Glomerular endothelial cell (primary cell): ENCODE data around the gene POLD3. TPM values are rescaled to one million over a fixed set of nuclear protein-coding genes. Genes with fewer than 3 reads are reported as not detected.
"Not testable (repeated sequence)": the region's sequence is repeated elsewhere in the genome, so short reads cannot be mapped to it uniquely, and the experiment has no call there.

ENCODE experiments used
- DNase-seq: peaks from one replicate; pipeline ENCODE4 v3.0.0-alpha.2; 2011; ENCODE audit warnings: low read depth, low spot score; ENCODE audit errors: extremely low read depth
- total RNA-seq: library from RNA; depleted of rRNA; stranded (reverse); fragments of >200 nt; gene quantifications from 2 replicates; pipeline ENCODE4 v1.2.3, GENCODE V29; 2015

The POLD3 gene
- total RNA-seq, 1 donor from 2014 or later = 12.1 TPM

- DNase-seq = peak; percentile 72
Measured at GRCh38 chr11:74636630-74637184, 44.3 kb downstream of the POLD3 start.

- DNase-seq = no peak
Measured at GRCh38 chr11:74637700-74638099, 45.3 kb downstream of the POLD3 start.

- DNase-seq = no peak
Measured at GRCh38 chr11:74638869-74639268, 46.5 kb downstream of the POLD3 start.

- no peak for DNase-seq
Measured at GRCh38 chr11:74639533-74639932, 47.2 kb downstream of the POLD3 start.

DNA sequence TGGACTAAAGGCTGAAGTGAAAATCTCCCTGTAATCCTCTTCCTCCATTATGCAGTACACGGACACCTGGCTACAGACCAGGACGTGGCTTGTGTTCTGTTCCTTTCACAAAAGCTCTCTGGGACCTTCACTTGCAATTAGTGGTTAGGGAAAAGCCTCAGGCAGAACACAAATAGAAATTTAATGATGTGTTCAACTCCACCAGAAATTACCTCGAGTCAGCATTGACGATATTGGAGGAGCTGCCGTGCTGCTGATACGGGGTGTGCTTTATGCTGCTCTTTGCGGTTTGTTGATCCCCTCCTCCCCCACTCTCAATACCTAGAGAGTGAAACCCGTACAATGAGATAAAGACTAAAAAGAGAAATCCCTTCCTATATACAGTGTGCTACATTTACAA is 48.9 kb downstream of the POLD3 start:
- no peak for DNase-seq

DNA sequence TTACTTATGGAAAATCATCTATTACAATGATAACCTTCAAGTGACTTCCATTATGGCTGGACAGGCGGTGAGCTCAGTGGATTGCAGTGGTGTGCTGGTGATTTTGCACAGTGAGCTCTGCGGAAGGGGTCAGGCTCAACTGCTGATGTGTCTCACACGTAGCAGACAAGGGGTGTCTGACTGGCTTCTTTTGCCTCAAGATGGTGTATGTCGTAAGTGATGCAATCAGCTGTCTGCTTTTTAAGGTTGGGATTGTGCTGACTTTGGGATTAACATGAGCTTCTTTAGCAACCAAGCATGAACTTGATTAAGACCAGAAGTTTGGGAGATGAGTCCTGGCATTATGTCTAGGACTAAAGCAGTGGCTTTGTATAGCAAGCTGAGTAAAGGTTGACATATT is 49.5 kb downstream of the POLD3 start:
- no peak for DNase-seq

- no peak for DNase-seq
Measured at GRCh38 chr11:74642912-74643311, 50.5 kb downstream of the POLD3 start.

DNA sequence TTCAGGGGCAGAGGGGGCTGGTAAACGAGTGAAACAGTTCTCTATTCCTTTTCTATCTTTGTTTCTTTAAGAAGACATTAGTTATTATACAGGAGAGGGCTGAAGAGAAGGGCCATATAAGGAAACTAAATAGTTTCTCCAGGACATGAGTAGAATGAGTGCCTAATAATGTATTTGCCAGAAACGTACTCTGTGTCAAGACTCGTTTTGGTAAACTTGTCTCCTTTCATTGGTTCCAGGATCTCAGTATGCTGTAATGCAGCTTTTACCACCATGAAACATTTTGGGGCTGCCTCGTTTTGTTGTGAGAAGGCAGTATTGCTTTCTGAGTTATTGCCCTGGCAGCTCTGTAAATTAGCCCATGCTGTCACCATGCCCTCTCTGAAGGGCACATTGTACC is 51.7 kb downstream of the POLD3 start:
- no peak for DNase-seq

- no peak for DNase-seq
Measured at GRCh38 chr11:74646215-74646614, 53.8 kb downstream of the POLD3 start.

DNA sequence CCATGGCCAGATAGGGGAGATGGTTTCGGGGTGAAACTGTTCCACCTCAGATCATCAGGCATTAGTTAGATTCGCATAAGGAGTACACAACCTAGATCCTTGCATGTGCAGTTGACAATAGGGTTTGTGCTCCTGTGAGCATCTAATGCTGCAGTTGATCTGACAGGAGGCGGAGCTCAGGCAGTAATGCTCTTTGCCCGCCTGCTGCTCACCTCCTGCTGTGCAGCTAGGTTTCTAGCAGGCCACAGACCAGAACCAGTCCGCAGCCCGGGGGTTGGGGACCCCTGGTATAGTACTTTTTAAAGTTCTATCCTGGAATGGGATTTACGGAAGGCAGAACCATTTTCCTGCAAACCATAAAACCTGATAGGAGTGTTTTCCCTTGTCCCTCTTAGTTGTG is 54.6 kb downstream of the POLD3 start:
- no peak for DNase-seq

GRCh38 chr11:74647404-74647803 is 55.0 kb downstream of the POLD3 start:
- DNase-seq = no peak

DNA sequence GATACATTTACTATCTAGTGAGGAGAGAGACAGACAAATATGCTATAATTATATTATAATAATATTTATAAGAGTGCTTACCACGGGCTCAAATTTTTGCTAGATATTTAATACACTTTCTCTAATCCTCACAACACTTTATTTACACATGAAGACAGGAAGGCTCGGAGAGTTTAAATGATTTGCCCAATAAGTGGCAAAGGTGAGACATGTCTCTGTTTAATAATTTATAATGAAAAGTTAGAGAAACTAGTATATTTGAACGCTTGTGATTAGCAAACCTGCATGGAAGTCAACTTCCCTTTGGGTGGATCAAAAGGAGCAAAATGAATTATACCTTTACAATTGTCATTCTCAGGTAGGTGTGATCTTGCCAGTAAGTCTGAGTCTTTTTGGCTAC is 55.4 kb downstream of the POLD3 start:
- no peak for DNase-seq

- no peak for DNase-seq
Measured at GRCh38 chr11:74648894-74649293, 56.5 kb downstream of the POLD3 start.

DNA sequence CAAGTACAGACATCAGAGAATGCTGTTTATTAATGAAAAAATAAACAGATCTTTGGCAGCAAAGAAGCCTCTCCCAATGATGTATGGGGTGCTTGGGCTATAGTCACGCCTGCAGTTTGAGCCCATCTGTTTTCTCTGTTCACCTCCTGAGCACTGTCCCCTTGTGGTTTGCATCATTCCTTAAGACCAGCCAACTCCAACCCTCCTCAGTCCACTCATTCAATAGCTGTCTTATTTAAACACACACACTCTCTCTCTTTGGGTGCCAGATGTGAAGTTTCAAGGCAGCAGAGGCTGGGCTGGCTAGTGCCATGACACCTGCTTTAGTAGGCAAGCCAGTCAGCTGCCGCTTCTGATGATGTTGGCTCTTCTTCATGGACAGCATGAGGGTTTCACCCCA is 58.1 kb downstream of the POLD3 start:
- DNase-seq = no peak

GRCh38 chr11:74654976-74655375 is 62.6 kb downstream of the POLD3 start:
- no peak for DNase-seq

DNA sequence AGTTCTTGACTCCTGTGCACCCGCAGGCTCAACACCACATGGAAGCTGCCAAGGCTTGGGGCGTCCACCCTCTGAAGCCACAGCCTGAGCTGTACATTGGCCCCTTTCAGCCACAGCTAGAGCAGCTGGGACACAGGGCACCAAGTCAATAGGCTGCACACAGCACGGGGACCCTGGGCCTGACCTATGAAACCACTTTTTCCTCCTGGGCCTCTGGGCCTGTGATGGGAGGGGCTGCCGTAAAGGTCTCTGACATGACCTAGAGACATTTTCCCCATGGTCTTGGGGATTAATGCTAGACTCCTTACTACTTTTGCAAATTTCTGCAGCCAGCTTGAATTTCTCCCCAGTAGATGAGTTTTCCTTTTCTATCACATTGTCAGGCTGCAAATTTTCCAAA is 66.7 kb downstream of the POLD3 start:
- not testable (repeated sequence) for DNase-seq

DNA sequence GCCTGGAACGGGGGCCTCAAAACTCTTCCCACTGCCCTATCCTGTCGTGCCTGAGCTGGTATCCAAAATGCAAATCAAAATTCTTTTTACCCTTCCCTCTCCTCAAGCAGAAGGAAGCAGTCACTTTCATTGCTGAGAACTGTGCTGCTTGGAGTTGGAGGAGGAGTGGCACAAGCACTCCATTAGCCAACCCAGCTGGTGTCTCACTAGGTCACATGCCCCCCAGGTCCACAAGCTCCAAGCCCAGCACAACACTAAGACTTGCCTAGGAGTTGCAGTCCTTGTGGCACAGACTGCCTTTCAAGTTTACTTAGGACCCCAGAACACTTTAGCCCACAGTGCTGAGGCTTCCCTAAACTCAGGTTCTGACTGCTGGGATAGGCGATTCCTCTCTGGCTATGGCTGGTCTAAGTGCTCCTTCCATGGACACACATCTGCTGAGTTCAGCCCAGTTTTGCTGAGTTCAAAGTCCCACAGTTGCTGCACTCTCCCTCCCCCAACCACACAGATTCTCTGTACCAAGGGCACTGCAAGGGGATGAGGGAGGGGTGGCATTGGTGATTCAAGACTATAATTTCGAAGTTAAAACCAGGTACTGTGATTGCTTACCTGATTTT is 70.2 kb downstream of the POLD3 start:
- DNase-seq = no peak

DNA sequence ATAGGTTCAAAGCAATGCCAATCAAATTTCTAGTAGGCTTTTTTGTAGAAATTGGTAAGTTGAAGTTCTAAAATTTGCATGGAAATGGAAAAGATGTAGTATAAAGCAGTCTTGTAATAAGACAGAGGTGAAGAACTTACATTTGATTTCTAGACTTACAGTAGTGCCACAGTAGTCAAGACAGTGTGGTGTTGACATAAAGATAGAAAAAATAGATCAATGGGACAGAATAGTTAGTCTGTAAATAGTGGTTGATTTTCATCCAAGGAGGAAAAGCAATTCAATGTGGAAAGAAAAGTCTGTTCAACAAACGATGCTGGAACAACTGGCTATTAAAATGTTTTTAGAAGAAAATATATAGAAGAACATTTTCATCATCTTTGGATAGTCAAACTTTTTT is 70.9 kb downstream of the POLD3 start:
- DNase-seq = no peak

- no peak for DNase-seq
Measured at GRCh38 chr11:74669211-74670160, 77.1 kb downstream of the POLD3 start.

DNA sequence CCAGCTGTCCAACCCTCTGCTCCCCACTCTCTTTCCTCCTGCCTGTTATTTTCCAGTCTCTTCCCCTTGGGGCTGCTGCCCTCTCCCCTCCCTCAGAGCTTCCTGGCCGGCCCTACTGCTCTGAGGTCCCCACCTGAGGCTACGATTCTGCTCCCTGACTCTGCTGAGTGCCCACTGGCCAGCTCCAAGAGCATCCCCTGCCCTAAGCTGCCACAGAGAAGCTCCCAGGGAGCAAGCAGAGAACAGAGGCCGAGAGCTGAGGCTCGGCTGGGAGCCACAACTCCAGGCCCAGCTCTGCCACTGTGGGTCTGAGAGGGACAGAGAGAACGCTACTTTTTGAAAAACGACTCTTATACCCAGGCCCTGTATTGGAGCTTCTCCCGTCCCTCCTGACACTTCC is 77.8 kb downstream of the POLD3 start:
- DNase-seq = no peak

- DNase-seq = no peak
Measured at GRCh38 chr11:74671520-74672196, 79.3 kb downstream of the POLD3 start.
